Smooth muscle cell (in vitro differentiated cells): ENCODE results near the gene CACNA2D2. TPM values are rescaled to one million over a fixed set of nuclear protein-coding genes. Genes with fewer than 3 reads are reported as not detected.

Experiments
- DNase-seq: peaks from one replicate; lab custom pipeline; 2025; ENCODE audit not compliant: unreplicated experiment; lab: John Stamatoyannopoulos, UW
- H2AFZ ChIP-seq: fragments of 200-600 bp; sonication (generic); 2 replicates; pipeline ENCODE4 v1.6.0; 2016; ENCODE audit warnings: antibody characterized with exemption, low read depth, mild to moderate bottlenecking
- H3F3A ChIP-seq: fragments of 200-600 bp; sonication (generic); 2 replicates; pipeline ENCODE4 v1.6.0; 2017; ENCODE audit warnings: antibody characterized with exemption, low read depth
- H3K27ac ChIP-seq: fragments of 200-600 bp; sonication (generic); 2 replicates; pipeline ENCODE4 v1.5.1; 2016; ENCODE audit warnings: low read depth, mild to moderate bottlenecking
- H3K27me3 ChIP-seq: fragments of 200-600 bp; sonication (generic); 2 replicates; pipeline ENCODE4 v1.6.1; 2016; ENCODE audit warnings: low read depth, mild to moderate bottlenecking
- H3K36me3 ChIP-seq: fragments of 200-600 bp; sonication (generic); 2 replicates; pipeline ENCODE4 v1.5.1; 2016; ENCODE audit warnings: low read depth
- H3K4me1 ChIP-seq: fragments of 200-600 bp; sonication (generic); 2 replicates; pipeline ENCODE4 v1.5.1; 2016; ENCODE audit warnings: low read depth
- H3K4me2 ChIP-seq: fragments of 200-600 bp; sonication (generic); 2 replicates; pipeline ENCODE4 v1.6.0; 2016; ENCODE audit warnings: mild to moderate bottlenecking
- H3K4me3 ChIP-seq: fragments of 200-600 bp; sonication (generic); 2 replicates; pipeline ENCODE4 v1.5.1; 2016; ENCODE audit warnings: mild to moderate bottlenecking
- H3K79me2 ChIP-seq: fragments of 200-600 bp; sonication (generic); 2 replicates; pipeline ENCODE4 v1.6.0; 2016; ENCODE audit warnings: low read depth, mild to moderate bottlenecking
- H3K9ac ChIP-seq: fragments of 200-600 bp; sonication (generic); 2 replicates; pipeline ENCODE4 v1.6.0; 2016; ENCODE audit warnings: low read depth
- H3K9me3 ChIP-seq: fragments of 200-600 bp; sonication (generic); replicated peaks from 2 replicates; pipeline ENCODE4 v1.5.1; 2016; ENCODE audit warnings: low read depth
- H4K20me1 ChIP-seq: fragments of 200-600 bp; sonication (generic); 2 replicates; pipeline ENCODE4 v1.6.0; 2016; ENCODE audit warnings: low read depth
- WGBS: methylation state at CpG from one replicate; pipeline ENCODE4 v1.1.7; 2016; ENCODE audit warnings: low lambda C conversion rate; 5-methylcytosine and 5-hydroxymethylcytosine counted together
- polyA plus RNA-seq: library from polyadenylated mRNA; unstranded; fragments of >200 nt; fragmentation: Nextera tagmentation; extraction: Ambion mirVana; gene quantifications from 2 replicates; pipeline ENCODE4 v1.2.1, GENCODE V29; 2016
- total RNA-seq: library from RNA; depleted of rRNA; stranded (reverse); fragments of >200 nt; gene quantifications from 2 replicates; pipeline ENCODE4 v1.2.3, GENCODE V29; 2014
- TF ChIP-seq, protein P1 (sequence below): fragments of 200-600 bp; sonication (generic); IDR thresholded peaks from 2 replicates; pipeline ENCODE4 v1.5.1; 2017; ENCODE audit warnings: borderline replicate concordance, mild to moderate bottlenecking, antibody characterized with exemption; ENCODE audit not compliant: insufficient read depth, poor library complexity, severe bottlenecking

Gene CACNA2D2
- total and polyA plus RNA-seq, 2 experiments from 2014 or later, result 0.27 to 0.51 TPM

DNA sequence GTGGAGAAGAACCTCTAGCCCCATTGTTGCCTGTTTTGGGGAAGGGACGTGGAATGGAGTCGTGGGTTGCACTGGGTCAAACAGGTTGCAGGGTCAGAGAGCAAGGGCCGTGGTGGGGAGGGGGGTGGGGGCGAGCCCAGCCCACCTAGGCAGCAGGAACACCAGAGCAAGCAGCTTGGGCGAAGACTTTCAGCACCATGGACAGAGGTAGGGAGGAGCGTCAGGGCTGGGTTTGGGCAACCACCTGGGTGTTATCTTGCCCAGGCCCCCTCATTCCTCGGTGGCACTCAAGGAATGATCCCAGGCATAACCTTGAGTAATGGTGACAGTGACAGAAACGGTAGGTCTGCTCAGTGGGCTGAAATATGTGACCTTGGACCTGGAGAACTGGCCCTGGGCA, 98.2 kb downstream of the CACNA2D2 start:
- TF ChIP-seq, protein P1, sequence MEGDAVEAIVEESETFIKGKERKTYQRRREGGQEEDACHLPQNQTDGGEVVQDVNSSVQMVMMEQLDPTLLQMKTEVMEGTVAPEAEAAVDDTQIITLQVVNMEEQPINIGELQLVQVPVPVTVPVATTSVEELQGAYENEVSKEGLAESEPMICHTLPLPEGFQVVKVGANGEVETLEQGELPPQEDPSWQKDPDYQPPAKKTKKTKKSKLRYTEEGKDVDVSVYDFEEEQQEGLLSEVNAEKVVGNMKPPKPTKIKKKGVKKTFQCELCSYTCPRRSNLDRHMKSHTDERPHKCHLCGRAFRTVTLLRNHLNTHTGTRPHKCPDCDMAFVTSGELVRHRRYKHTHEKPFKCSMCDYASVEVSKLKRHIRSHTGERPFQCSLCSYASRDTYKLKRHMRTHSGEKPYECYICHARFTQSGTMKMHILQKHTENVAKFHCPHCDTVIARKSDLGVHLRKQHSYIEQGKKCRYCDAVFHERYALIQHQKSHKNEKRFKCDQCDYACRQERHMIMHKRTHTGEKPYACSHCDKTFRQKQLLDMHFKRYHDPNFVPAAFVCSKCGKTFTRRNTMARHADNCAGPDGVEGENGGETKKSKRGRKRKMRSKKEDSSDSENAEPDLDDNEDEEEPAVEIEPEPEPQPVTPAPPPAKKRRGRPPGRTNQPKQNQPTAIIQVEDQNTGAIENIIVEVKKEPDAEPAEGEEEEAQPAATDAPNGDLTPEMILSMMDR, result no peak
- Histone ChIP-seq H3K27me3 (peaks cover 10% of the 10 kb centered on the region), H2AFZ (no peak overlapping the region), H3K36me3 (no peaks in the 10 kb centered on the region), H3K27ac (no peak overlapping the region), H3K4me2 (no peak overlapping the region), H3K4me1 (no peaks in the 10 kb centered on the region), H3K9me3 (no peaks in the 10 kb centered on the region), H3K79me2 (no peaks in the 10 kb centered on the region), H3F3A (no peaks in the 10 kb centered on the region), H4K20me1 (no peaks in the 10 kb centered on the region), H3K9ac (no peak overlapping the region), H3K4me3 (no peak overlapping the region)
- 35% methylated on average over 8 of the region's 8 CpGs for WGBS
- DNase-seq, result no peak

DNA sequence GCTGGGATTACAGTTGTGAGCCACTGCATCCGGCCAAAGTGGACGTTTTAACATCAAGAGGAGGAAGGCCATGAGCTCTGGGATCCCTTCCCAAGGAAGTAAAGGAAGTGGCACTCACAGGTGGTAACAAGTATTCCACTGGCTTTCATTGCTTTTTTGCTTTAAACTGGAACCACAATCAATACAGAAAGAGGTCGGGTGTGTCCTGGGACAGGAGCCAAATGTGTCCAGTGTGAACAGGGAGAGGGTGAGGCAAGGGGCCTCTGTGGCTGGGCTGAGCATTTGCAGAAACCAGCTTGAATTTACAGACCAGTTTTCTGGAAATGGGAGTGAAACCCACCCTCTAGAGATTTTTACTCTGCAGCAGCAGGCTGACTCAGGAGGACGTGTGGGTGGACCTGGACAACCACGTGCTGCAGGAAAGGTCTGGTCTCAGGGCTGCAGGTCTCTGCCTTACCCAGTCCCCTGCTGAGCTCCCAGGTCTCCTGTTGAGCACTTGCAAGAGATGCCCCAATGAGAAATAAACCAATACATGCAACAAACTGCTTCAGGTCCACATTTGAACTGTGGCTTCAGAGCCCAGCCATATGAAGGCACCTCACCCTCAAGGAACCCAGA, 101.3 kb downstream of the CACNA2D2 start:
- H3K36me3 ChIP-seq, result no peaks in the 10 kb centered on the region
- no peak overlapping the region for H3K9ac ChIP-seq
- H4K20me1 ChIP-seq, result no peaks in the 10 kb centered on the region
- H3K9me3 ChIP-seq, result no peaks in the 10 kb centered on the region
- H3K27ac ChIP-seq, result no peak overlapping the region
- peaks cover 10% of the 10 kb centered on the region for H3K27me3 ChIP-seq
- no peaks in the 10 kb centered on the region for H3K79me2 ChIP-seq
- no peak overlapping the region for H3K4me2 ChIP-seq
- TF ChIP-seq, protein P1, result no peak
- no peak for DNase-seq
- no peak overlapping the region for H2AFZ ChIP-seq
- H3K4me1 ChIP-seq, result no peaks in the 10 kb centered on the region
- 63% methylated on average over 5 of the region's 5 CpGs for WGBS
- H3F3A ChIP-seq, result no peaks in the 10 kb centered on the region
- H3K4me3 ChIP-seq, result no peak overlapping the region

DNA sequence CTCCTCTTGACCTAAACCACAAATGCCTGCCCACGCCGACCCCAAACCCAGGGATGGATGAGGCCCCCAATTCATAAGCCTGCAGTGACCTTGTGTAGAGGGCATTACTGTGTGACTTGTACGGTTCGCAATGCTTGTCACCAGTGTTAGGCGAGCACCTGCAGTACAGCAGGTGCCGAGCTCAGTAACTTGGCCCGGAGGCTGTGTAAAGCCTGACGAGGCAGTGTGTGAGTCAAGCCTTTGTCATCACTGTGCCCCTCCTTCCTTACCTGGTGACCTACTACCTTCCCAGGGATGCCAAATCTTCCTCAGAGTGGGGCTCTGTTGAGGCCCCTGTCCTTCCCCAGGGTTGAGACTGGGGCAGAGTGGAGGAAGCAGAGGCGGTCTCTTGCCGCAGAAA, 106.9 kb downstream of the CACNA2D2 start:
- H3K79me2 ChIP-seq, result no peaks in the 10 kb centered on the region

More for the DNA sequence above, 106.9 kb downstream of the CACNA2D2 start:
- H3K27me3 ChIP-seq, result peaks cover 5% of the 10 kb centered on the region
- H3K4me3 ChIP-seq, result no peak overlapping the region
- no peak overlapping the region for H3K4me2 ChIP-seq
- H3F3A ChIP-seq, result no peaks in the 10 kb centered on the region
- H3K36me3 ChIP-seq, result no peaks in the 10 kb centered on the region
- H3K9ac ChIP-seq, result no peak overlapping the region
- H4K20me1 ChIP-seq, result no peaks in the 10 kb centered on the region
- no peaks in the 10 kb centered on the region for H3K4me1 ChIP-seq
- 82% methylated on average over 10 of the region's 10 CpGs for WGBS
- TF ChIP-seq, protein P1, result no peak
- H2AFZ ChIP-seq, result no peak overlapping the region
- H3K9me3 ChIP-seq, result no peaks in the 10 kb centered on the region
- no peak overlapping the region for H3K27ac ChIP-seq
- DNase-seq, result no peak
